GM19099 (cell line): ENCODE data around the gene HFE.
A peak's percentile ranks its signal among the peaks of the same experiment; 100 is the strongest.

Source experiments
- POLR2A ChIP-seq: IDR thresholded peaks from 3 replicates; pipeline ENCODE4 v1.6.1; 2011; ENCODE audit warnings: low read depth; ENCODE audit not compliant: insufficient read length; ENCODE audit errors: extremely low read depth

Gene HFE

DNA sequence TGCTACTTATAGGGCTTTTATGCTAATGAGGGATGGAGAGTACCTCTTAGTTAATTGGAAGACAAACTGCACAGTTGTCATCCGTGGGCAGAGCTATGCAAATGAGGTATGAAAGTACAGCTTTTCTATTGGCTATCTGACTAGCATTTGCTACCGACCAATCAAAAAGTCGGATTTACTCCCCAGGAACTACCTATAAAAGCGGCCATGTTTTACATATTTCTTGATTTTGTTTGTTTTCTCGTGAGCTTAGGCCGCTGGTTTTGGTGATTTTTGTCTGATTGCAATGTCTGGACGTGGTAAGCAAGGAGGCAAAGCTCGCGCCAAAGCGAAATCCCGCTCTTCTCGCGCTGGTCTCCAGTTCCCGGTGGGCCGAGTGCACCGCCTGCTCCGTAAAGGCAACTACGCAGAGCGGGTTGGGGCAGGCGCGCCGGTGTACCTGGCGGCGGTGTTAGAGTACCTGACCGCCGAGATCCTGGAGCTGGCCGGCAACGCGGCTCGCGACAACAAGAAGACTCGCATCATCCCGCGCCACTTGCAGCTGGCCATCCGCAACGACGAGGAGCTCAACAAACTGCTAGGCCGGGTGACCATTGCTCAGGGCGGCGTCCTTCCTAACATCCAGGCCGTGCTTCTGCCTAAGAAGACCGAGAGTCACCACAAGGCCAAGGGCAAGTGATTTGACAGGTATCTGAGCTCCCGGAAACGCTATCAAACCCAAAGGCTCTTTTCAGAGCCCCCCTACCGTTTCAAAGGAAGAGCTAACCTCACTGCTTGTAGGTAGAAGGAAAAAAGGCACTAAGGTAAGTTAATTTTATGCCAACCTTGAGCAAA is 36.9 kb downstream of the HFE start:
- peak; percentile 93 for TF ChIP-seq POLR2A

DNA sequence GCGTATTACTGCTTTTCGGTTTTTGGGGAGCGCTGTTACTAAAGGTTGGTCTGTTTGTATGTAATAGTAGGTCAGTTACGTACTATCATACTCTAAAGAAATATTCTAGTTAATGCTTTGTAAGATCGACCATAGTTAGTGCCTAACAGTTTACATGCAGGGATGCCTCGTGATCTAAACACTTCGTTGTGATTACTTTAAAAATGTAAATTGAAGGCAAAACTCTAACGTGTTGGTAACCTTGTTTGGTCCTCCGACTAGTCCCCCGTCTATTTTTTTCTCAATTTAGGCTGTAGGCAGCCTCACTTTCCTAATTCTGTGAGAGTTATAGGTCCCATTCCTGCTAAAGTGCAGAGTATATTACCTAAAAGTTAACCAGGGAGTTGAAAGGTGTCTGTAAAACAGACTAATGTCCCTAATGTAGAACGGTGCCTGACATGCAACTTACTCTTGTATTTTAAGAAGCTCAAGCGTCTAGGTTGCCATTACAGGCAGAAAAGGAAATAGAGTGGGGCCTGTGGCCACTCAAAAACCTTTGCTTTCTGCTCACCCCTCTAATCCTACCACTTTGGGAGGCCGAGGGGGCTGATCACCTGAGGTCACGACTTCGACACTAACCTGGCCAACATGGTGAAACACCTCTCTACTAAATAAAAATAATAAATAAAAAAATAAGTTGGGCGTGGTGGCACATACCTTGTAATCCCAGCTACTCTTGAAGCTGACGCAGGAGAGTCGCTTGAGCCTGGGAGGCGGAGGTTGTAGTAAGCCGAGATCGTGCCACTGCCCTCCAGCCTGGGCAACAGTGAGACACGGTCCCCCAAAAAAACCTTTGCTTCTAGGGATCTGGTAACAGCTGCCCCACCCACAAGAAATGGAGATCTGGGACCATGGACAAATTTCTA is 37.8 kb downstream of the HFE start:
- TF ChIP-seq POLR2A = peak; percentile 25

DNA sequence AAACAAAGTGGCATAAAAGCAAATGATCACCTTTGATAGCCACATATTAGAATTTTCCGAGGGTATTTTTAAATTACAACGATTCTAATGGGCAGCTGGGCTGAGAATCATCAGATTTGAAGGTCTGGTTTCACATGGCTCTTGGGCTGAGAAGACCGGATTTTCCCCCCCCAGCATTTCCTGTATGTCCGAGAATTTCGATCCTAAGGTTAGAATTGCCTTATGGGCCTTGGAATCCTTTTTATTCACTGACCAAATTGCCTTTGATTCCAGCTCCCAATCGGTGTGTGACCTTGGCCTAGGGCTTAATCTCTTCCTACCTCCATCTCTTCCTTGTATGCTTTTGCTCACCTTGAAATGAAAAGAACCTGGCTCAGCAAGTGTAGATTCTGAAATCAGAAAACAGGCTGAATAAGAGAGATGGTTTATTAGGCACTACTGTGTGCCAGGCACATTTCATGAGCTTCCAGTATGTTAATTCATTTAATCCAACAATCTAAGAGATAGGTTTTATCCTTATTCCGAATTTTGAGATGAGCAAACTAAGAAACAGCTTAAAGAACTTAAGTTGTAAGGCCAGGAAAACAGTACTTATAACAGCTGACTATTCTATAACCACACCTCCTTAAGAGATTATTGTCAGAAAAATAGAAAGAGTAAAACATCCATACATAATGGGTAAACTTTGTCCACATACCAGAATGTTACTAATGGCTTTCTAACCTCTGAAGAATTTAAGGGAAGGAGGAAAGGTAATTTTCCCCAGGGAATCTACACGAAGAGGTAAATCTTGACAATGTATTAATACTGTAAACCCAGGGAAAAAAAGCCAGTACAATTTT is 39.4 kb downstream of the HFE start:
- TF ChIP-seq POLR2A = no peak

DNA sequence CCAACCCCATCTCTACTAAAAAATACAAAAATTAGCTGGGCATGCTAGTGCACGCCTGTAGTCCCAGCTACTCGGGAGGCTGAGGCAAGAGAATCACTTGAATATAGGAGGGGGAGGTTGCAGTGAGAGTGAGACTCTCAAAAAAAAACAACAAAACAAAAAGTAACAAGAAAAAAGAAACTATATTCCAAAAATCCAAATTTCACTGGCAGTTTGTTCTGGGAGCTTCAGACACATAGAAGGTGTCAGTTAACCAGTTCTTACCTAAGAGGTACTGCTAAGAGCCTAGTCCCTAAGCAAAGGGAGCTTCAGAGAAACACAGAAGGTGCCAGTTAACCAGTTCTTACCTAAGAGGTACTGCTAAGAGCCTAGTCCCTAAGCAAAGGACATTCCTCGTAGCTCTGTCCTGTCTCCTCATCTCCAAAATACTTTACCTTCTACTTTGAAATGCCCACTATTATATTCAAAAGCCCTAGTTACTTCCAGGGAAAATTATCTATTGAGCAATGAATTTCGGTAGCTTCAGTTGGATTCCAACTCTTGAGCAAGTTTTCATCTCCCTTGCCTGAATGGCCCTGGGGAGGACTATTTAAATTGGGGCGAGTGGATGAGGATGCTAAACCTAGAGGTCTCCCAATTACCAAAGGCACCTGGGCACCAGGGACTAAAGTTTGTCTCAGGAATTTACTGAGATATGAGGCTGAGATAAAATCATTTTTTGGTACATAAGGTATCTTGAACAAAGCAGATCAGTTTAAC is 41.0 kb downstream of the HFE start:
- no peak for TF ChIP-seq POLR2A

DNA sequence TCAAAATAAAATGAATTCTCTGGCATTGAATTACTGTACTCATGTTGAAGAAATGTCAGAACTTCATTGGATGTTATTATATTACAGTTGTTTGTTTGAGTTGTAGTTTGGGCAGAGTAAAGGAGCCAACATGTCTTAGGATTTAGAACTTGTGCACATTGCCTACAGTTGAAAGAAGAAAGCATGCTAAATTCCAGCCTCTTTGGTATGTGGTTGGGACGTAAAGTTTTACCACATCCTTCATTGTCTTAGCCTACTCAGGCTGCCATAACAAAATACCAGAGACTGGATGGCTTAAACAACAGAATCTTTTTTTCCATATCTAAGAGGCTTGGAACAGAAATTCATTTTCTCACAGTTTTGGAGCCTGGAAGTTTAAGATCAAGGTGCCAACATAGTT is 42.4 kb downstream of the HFE start:
- TF ChIP-seq POLR2A = no peak

DNA sequence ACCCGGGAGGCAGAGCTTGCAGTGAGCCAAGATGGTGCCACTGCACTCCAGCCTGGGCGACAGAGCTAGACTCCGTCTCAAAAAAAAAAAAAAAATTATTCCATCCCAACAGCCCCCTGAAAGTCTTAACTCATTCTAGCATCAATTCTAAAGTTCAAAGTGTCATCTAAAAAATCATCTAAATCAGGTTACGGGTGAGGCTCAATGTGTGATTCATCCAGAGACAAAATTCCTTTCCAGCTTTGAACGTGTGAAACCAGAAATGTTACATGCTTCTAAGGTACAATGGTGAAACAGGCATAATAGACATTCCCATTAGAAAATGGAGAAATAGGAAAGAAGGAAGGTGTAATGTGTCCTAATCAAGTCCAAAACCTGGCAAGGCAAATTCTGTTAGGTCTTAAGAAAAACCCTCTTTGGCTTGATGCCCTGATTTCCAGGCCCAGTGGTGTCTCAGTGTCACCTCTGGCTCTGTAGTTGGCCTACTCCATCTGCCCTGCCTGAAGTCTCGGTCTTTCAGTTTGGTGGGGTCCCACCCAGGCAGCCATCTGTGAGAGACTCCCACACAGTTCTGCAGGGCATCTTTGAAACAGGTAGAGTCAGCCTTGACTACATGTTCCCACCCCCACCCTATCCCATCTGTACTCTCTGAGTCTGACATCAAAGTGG is 43.5 kb downstream of the HFE start:
- no peak for TF ChIP-seq POLR2A

DNA sequence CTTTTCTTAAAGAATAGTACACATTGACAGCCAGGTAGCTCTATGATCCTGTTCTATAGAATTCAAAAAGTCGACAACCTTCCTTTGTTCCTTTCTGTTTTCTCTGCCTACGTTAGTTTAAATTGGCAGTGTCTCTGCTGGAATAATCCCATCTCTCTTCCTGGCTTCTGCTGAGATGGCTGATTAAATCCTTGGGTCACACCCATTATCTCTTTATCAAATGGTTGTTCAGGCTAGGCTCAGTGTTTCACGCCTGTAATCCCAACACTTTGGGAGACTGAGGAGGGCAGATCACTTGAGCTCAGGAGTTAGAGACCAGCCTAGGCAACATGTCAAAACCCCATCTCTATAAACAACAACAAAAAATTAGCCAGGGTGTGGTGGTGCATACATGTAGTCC is 44.4 kb downstream of the HFE start:
- TF ChIP-seq POLR2A = no peak

DNA sequence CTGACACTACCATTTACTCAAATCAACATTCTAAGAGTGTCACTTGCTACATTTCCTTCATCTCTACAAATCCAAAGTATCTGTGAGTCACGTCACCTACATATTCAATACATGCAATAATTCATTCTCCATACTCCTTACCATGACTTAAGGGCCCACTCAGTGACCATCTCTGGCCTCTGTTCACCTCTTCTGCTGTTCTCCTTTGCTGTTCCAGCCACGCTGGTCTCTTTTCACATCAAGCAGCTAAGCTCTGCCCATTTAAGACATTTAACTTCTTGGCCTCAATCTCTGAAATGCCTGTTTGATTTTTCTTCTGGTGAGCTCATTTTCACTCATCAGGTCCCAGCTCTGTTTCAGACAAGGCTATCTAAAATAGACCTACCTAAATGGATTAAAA is 46.5 kb downstream of the HFE start:
- TF ChIP-seq POLR2A = no peak

DNA sequence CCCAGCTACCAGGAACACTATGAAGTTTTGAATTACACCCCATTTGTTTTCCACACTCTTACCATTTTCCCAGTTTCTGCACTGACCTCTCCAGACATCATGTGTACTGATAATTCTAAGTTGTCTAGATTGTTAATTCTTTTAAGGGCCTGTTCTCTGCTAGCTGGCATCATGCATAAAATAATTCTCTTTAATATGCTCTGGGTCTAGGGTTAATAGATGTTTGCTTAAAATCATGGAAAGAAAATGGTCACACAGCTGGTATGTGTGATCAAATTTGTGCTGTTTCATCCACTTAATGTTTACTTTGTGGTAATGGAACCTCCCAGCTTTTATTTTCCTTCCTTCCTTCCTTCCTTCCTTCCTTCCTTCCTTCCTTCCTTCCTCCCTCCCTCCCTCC is 49.1 kb downstream of the HFE start:
- no peak for TF ChIP-seq POLR2A

DNA sequence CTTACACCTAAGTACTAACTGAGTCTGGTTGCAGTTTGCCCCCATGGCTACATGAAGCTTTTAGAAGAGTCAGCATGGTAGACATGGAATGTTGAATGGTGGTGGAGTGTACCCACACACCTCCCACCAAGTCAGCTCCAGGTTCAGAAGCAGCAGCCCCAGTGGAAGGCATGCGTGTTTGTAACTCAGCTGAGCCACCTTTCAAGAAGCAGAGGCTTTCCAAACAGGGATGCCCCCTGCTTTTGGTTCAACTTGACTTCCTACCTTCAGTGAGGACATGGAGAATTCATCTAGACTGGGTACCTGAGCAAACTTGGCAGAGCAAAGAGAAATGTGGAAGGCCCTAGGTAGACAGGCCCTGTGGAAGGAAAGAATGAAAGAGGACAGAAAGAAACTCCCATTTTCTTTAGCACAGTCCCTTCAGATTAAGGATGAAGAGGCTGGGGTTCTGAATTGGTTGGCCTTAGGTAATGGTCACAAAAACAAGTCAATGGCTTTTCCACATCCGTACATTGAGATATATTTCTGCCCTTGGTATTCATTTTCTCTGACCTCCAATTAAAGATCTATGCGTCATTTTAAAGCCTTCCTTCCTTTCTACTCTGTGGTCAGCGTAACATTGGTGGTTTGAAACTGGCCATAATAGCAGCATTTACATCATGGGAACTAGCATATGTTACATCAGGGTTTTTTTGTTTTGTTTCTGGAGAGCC is 53.2 kb downstream of the HFE start:
- no peak for TF ChIP-seq POLR2A

DNA sequence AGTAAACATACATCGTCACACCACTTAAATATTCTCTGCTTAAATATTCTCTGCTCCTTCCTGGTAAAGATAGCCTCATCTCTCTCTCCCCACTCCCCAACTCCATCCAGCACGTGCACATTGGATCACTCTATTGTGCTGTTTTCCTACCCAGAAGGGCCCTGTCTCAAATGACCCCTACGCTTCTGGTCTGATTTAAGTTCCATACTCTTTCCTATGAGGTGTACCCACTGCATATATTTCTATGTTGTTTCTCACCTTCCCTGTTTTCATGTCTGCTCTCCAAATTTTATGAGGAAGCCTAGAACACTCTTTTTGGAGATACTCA is 53.7 kb downstream of the HFE start:
- no peak for TF ChIP-seq POLR2A

DNA sequence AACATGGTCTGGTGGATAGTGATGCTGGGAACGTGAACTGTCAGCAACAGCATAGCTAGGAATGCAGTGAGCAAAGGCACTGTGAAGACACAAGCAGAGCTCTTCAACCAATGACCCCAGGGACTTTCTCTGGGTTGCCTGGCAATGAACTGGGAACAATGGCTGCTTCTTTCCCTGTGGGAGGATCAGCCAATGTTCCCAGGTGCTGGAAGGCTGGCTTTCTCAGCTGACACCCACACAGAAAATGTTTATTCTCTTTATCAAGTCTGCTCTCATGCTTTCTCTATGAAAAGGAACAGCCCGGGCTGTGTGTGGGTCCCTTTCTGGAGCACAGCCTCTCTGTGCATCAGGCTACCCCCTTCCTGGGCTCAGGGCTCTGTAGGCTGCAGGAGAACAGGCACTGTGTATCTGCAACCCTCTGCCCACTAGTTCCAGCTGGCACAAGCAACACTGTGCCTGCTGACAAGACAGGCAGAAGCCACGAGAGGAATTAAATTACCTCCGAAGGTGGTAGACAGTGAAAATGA is 54.2 kb downstream of the HFE start:
- TF ChIP-seq POLR2A = no peak

DNA sequence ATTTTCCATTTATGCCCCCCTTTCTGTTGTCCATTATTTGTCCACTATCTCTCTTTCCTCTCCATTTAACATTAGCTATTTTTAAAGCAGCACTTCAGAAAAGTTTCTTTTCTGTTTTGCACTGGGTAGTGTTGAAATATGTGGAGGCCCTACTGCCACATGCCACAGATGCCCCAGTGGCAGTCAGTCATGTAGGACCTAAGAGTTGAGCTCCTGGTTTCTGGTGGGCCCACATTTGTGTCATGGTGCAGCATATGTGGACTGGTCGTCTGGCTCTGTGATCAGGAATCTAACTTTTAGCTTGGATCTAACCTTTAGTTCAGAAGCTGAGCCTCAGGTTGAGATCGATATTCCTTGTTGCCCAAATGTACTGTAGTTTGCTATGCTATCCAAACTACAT is 54.8 kb downstream of the HFE start:
- no peak for TF ChIP-seq POLR2A
